Amygdala (tissue), 56 donors: ENCODE measurements around the gene TDRD9.

ENCODE experiments used
- DNase-seq, 56 donors: peaks; one replicate each; lab custom pipeline; 2025; lab: John Stamatoyannopoulos, UW

The TDRD9 gene

GRCh38 chr14:104019806-104020205 lies 91.5 kb downstream of the TDRD9 start:
- no peak for DNase-seq

- no peak for DNase-seq
Measured at GRCh38 chr14:104020471-104020870, 92.2 kb downstream of the TDRD9 start.

GRCh38 chr14:104023325-104024055 lies 95.2 kb downstream of the TDRD9 start:
- DNase-seq, result no peak

- no peak for DNase-seq
Measured at GRCh38 chr14:104025534-104025933, 97.3 kb downstream of the TDRD9 start.

GRCh38 chr14:104026024-104026423 lies 97.8 kb downstream of the TDRD9 start:
- no peak for DNase-seq

GRCh38 chr14:104030958-104031357 lies 102.7 kb downstream of the TDRD9 start:
- no peak for DNase-seq

GRCh38 chr14:104031384-104031783 lies 103.1 kb downstream of the TDRD9 start:
- DNase-seq, result peak in 2 of 56 donors; percentile 13 to 53

GRCh38 chr14:104034976-104035699 lies 106.9 kb downstream of the TDRD9 start:
- DNase-seq, result no peak

- no peak for DNase-seq
Measured at GRCh38 chr14:104036212-104036611, 108.0 kb downstream of the TDRD9 start.

GRCh38 chr14:104037074-104037473 lies 108.8 kb downstream of the TDRD9 start:
- DNase-seq, result no peak

- peak in 4 of 56 donors; percentile 14 to 45 (median 27) for DNase-seq
Measured at GRCh38 chr14:104037903-104038302, 109.6 kb downstream of the TDRD9 start.

GRCh38 chr14:104039214-104039613 lies 111.0 kb downstream of the TDRD9 start:
- no peak for DNase-seq

GRCh38 chr14:104040539-104040938 lies 112.3 kb downstream of the TDRD9 start:
- no peak for DNase-seq

- no peak for DNase-seq
Measured at GRCh38 chr14:104041430-104042104, 113.3 kb downstream of the TDRD9 start.

- DNase-seq, result no peak
Measured at GRCh38 chr14:104044016-104044415, 115.8 kb downstream of the TDRD9 start.

GRCh38 chr14:104047761-104048160 lies 119.5 kb downstream of the TDRD9 start:
- DNase-seq, result no peak

GRCh38 chr14:104048758-104049507 lies 120.7 kb downstream of the TDRD9 start:
- DNase-seq, result peak in 4 of 56 donors; percentile 8 to 25 (median 20)

GRCh38 chr14:104049576-104050240 lies 121.5 kb downstream of the TDRD9 start:
- no peak for DNase-seq

- no peak for DNase-seq
Measured at GRCh38 chr14:104051092-104051813, 123.0 kb downstream of the TDRD9 start.
